ENCODE results near the gene IFNA14.
"Not testable (repeated sequence)": the region's sequence is repeated elsewhere in the genome, so short reads cannot be mapped to it uniquely, and the experiment has no call there.

Gene IFNA14

GRCh38 chr9:21194867-21195776 is 44.7 kb downstream of the IFNA14 start:
- peak; percentile 34 to 35 for DNase-seq (ENCODE audit: low spot score in 2 of 2)

More at GRCh38 chr9:21194867-21195776, 44.7 kb downstream of the IFNA14 start:
- peak; percentile 95 for ATAC-seq (ENCODE audit: low read depth)
- not testable (repeated sequence) for H3K9me3 Mint-ChIP-seq, H3K27ac Mint-ChIP-seq, H3K27me3 Mint-ChIP-seq, H3K36me3 Mint-ChIP-seq, H3K4me1 Mint-ChIP-seq
- peak overlapping the region; percentile 44 for H3K4me3 Mint-ChIP-seq
